HepG2 (cell line): Measurements from ENCODE around the gene ARHGEF6.

ENCODE experiments used
- RAD21 ChIP-seq: fragments of 450-650 bp; formaldehyde crosslinking; IDR thresholded peaks from 2 replicates; pipeline ENCODE4 v1.5.0; 2020; ENCODE audit warnings: mild to moderate bottlenecking
- TAF1 ChIP-seq: sonication (generic); formaldehyde crosslinking; IDR thresholded peaks from 2 replicates; pipeline ENCODE4 v1.4.0; 2020; ENCODE audit warnings: missing genetic modification reagents
- TCF12 ChIP-seq, 2 experiments: fragments of 450-650 bp in 1 of 2; sonication (generic) in 1 of 2; formaldehyde crosslinking in 1 of 2; IDR thresholded peaks; 2 replicates each; pipeline versions ENCODE4 v1.6.1 to v1.8.0; 2017 to 2022; ENCODE audit warnings: antibody characterized with exemption in 1 of 2, mild to moderate bottlenecking in 1 of 2, missing genetic modification reagents in 1 of 2, moderate library complexity in 1 of 2
- ZFX ChIP-seq: sonication (generic); formaldehyde crosslinking; IDR thresholded peaks from 2 replicates; pipeline ENCODE4 v1.4.0; 2020; ENCODE audit warnings: mild to moderate bottlenecking, low read depth, missing genetic modification reagents, moderate library complexity

DNA sequence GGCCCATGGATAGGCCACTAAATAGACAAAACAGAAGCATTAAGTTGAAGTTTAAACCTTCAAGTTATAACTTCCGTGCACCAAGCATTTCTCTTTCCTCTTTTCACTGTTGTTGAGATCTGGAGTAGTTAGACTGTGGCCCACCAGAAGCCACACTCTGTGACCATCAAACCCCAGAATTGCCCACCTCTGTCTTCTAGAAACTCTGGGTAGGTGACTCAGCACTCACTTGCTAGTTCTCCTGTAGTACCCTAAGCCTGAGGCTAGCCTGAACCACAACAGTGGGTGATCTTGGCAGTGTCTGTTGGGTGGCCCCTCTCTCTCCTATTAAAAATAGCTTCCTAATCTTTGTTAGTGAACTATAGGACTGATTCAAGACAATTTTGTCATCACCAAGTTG, 157.3 kb downstream of the ARHGEF6 start:
- TF ChIP-seq TAF1: no peak
- TF ChIP-seq TCF12 (IDR thresholded peaks at IDR 0.05): no peak
- TF ChIP-seq TCF12 (CRISPR knock-in tag; IDR thresholded peaks at IDR 0.05): no peak
- TF ChIP-seq ZFX (CRISPR knock-in tag): no peak
- no peak for TF ChIP-seq RAD21
